IMR-90 (cell line): ENCODE measurements around the gene VILL. TPM values are rescaled to one million over a fixed set of nuclear protein-coding genes. Genes with fewer than 3 reads are reported as not detected.

Experiments
- ATAC-seq: fragments of 200-7000 bp; cut with Tn5 transposase; 2 replicates; pipeline ENCODE4 v1.9.1; 2020; ENCODE audit warnings: low read depth, mild to moderate bottlenecking, moderate library complexity
- BruUV-seq: library from RNA; stranded (reverse); fragments of 400-500 nt; replicated peaks from 2 replicates; lab custom pipeline; 2021; lab: Mats Ljungman, UMichigan
- CTCF ChIA-PET: fragments of 300-600 bp; formaldehyde crosslinking; extraction: SDS; loops from one replicate; lab custom pipeline; 2021; ENCODE audit warnings: antibody characterized with exemption; lab: Yijun Ruan, JAX
- POLR2A ChIA-PET: fragments of 300-600 bp; sonication (Branson Sonifier 250); formaldehyde crosslinking; loops from one replicate; lab custom pipeline; 2022; ENCODE audit warnings: antibody characterized with exemption; ENCODE audit not compliant: unreplicated experiment; lab: Charles Lee
- DNase-seq: peaks from one replicate; pipeline ENCODE4 v3.0.0; 2013
- H2AFZ ChIP-seq: replicated peaks from 2 replicates; pipeline ENCODE3; 2013; ENCODE audit warnings: low read length, mild to moderate bottlenecking; ENCODE audit not compliant: poor library complexity
- H2AK5ac ChIP-seq: 2 replicates; pipeline ENCODE4 v1.6.1; 2013; ENCODE audit warnings: low read depth, low read length, inconsistent platforms
- H2AK9ac ChIP-seq: replicated peaks from 2 replicates; pipeline ENCODE3; 2013; ENCODE audit warnings: mild to moderate bottlenecking, low read depth, low read length, moderate library complexity; ENCODE audit not compliant: poor library complexity
- H2BK120ac ChIP-seq: 2 replicates; pipeline ENCODE4 v1.6.1; 2013; ENCODE audit warnings: low read depth, low read length, inconsistent platforms
- H2BK15ac ChIP-seq: 3 replicates; pipeline ENCODE4 v1.6.1; 2013; ENCODE audit warnings: low read depth, low read length, inconsistent platforms
- H2BK20ac ChIP-seq: 2 replicates; pipeline ENCODE4 v1.6.1; 2013; ENCODE audit warnings: low read depth, mild to moderate bottlenecking, inconsistent platforms, low read length, moderate library complexity
- H2BK5ac ChIP-seq: 2 replicates; pipeline ENCODE4 v1.6.1; 2013; ENCODE audit warnings: mild to moderate bottlenecking, low read depth, low read length, inconsistent platforms; ENCODE audit not compliant: poor library complexity, severe bottlenecking
- H3K14ac ChIP-seq: replicated peaks from 2 replicates; pipeline ENCODE4 v1.6.1; 2013; ENCODE audit warnings: low read depth, low read length, inconsistent platforms
- H3K18ac ChIP-seq: 2 replicates; pipeline ENCODE4 v1.6.1; 2013; ENCODE audit warnings: low read depth, low read length, control low read depth
- H3K23ac ChIP-seq: 2 replicates; pipeline ENCODE4 v1.6.1; 2013; ENCODE audit warnings: low read depth, low read length, inconsistent platforms
- H3K27ac ChIP-seq: 2 replicates; pipeline ENCODE4 v1.5.1; 2013; ENCODE audit warnings: mild to moderate bottlenecking, control low read depth, low read length; ENCODE audit not compliant: insufficient read depth
- H3K27me3 ChIP-seq: 2 replicates; pipeline ENCODE4 v1.6.1; 2013; ENCODE audit warnings: low read length; ENCODE audit not compliant: control insufficient read depth, insufficient read depth
- H3K36me3 ChIP-seq: 2 replicates; pipeline ENCODE4 v1.6.1; 2013; ENCODE audit warnings: low read length, mixed read lengths; ENCODE audit not compliant: control insufficient read depth, insufficient read depth
- H3K4ac ChIP-seq: 2 replicates; pipeline ENCODE4 v1.6.1; 2013; ENCODE audit warnings: low read depth, low read length, inconsistent platforms
- H3K4me1 ChIP-seq: 2 replicates; pipeline ENCODE4 v1.6.1; 2013; ENCODE audit warnings: low read length, mixed read lengths; ENCODE audit not compliant: control insufficient read depth, insufficient read depth
- H3K4me2 ChIP-seq: 2 replicates; pipeline ENCODE4 v1.6.1; 2013; ENCODE audit warnings: low read depth, mild to moderate bottlenecking, control low read depth, low read length, moderate library complexity
- H3K4me3 ChIP-seq: 2 replicates; pipeline ENCODE4 v1.5.1; 2013; ENCODE audit warnings: low read depth, mild to moderate bottlenecking, control low read depth, low read length, moderate library complexity; ENCODE audit not compliant: insufficient read depth
- H3K56ac ChIP-seq: 2 replicates; pipeline ENCODE4 v1.6.1; 2013; ENCODE audit warnings: low read length, inconsistent platforms; ENCODE audit not compliant: insufficient read depth; ENCODE audit errors: extremely low read depth
- H3K79me1 ChIP-seq, 2 experiments: 2 replicates each; pipeline ENCODE4 v1.6.1; 2013; ENCODE audit warnings: low read length in 2 of 2, inconsistent platforms in 1 of 2, low read depth in 1 of 2
- H3K9ac ChIP-seq: 2 replicates; pipeline ENCODE4 v1.6.1; 2013; ENCODE audit warnings: low read depth, low read length, control low read depth
- H3K9me1 ChIP-seq: 2 replicates; pipeline ENCODE4 v1.6.1; 2013; ENCODE audit warnings: low read length, inconsistent platforms; ENCODE audit not compliant: insufficient read depth
- H3K9me3 ChIP-seq: 2 replicates; pipeline ENCODE4 v1.6.1; 2013; ENCODE audit warnings: low read length; ENCODE audit not compliant: control insufficient read depth, insufficient read depth
- H4K20me1 ChIP-seq: 2 replicates; pipeline ENCODE4 v1.6.1; 2013; ENCODE audit warnings: low read length, inconsistent platforms; ENCODE audit not compliant: insufficient read depth
- H4K5ac ChIP-seq: 2 replicates; pipeline ENCODE4 v1.6.1; 2013; ENCODE audit warnings: mild to moderate bottlenecking, low read depth, low read length, control low read depth
- H4K8ac ChIP-seq, 2 experiments: 2 replicates each; pipeline ENCODE4 v1.6.1; 2013; ENCODE audit warnings: low read depth in 2 of 2, low read length in 2 of 2, control low read depth in 1 of 2, inconsistent platforms in 1 of 2
- H4K91ac ChIP-seq: 2 replicates; pipeline ENCODE4 v1.6.1; 2013; ENCODE audit warnings: low read depth, low read length, inconsistent platforms; ENCODE audit not compliant: insufficient read depth
- CHD1 ChIP-seq: IDR thresholded peaks from 2 replicates; pipeline ENCODE4 v1.6.1; 2012; ENCODE audit warnings: low read depth, low read length, improper control_type of control experiment
- MAFK ChIP-seq: IDR thresholded peaks from 2 replicates; pipeline ENCODE4 v1.6.1; 2012; ENCODE audit warnings: low read depth, low read length, improper control_type of control experiment
- NFE2L2 ChIP-seq: fragments of 150-350 bp; IDR thresholded peaks from 2 replicates; pipeline ENCODE4 v1.6.1; 2016; ENCODE audit warnings: low read depth, mild to moderate bottlenecking, low read length
- RAD21 ChIP-seq: IDR thresholded peaks from 2 replicates; pipeline ENCODE4 v1.6.1; 2012; ENCODE audit warnings: low read length, improper control_type of control experiment
- WGBS, 2 experiments: methylation state at CpG; one replicate each; pipeline versions ENCODE4 v1.1.5 to v1.1.7; 2013; ENCODE audit warnings: missing lambda C conversion rate in 2 of 2; ENCODE audit not compliant: insufficient read length in 1 of 2; ENCODE audit errors: extremely low coverage in 2 of 2; 5-methylcytosine and 5-hydroxymethylcytosine counted together
- dilution Hi-C: fragments of 300-500 bp; cut with HindIII; formaldehyde crosslinking; loops from one replicate; pipeline ENCODE4 v1.14.3; 2018; ENCODE audit warnings: low sequenced_read_pairs; ENCODE audit not compliant: unreplicated experiment
- in situ Hi-C: fragments of 300-500 bp; cut with MboI; formaldehyde crosslinking; loops from 3 replicates; pipeline ENCODE4 v1.14.3; 2019; ENCODE audit warnings: low sequenced_read_pairs, inconsistent platforms, mixed read lengths
- intact Hi-C: fragments of 100-400 bp; cut with micrococcal nuclease; formaldehyde crosslinking; loops from 2 replicates; pipeline ENCODE4 v1.10.0; 2022
- polyA plus RNA-seq, 3 experiments: library from polyadenylated mRNA; depleted of rRNA; stranded (reverse); fragments of >200 nt; gene quantifications; 2 replicates each; pipeline ENCODE4 v1.2.3, GENCODE V29; 2012; ENCODE audit warnings: low replicate concordance in 1 of 3
- total RNA-seq: library from RNA; depleted of rRNA; stranded (reverse); fragments of >200 nt; gene quantifications from 2 replicates; pipeline ENCODE4 v1.2.3, GENCODE V29; 2012
- TF ChIP-seq, protein P1 (sequence below): fragments of 150-350 bp; IDR thresholded peaks from 2 replicates; pipeline ENCODE4 v1.6.1; 2016; ENCODE audit warnings: low read depth, mild to moderate bottlenecking, low read length, moderate library complexity, borderline replicate concordance

VILL gene
- total and polyA plus RNA-seq, 2 of the 4 experiments (the other 2 are of a cell fraction): 2.3 to 4.7 TPM

DNA sequence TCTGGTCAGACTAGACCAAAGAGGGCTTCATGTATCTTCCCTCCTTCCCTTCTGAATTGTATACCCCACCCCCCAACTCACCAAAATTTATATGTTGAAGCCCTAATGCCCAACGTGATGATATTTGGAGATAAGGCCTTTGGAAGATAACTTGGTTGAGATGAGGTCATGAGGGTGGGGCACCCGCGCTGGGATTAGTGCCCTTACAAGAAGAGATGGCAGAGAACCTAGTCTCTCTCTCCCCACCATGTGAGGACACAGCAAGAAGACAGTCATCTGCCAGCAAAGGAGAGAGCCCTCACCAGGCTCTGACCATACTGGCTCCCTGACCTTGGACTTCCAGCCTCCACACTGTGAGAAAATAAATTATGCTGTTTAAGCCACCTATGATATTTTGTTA lies 25.4 kb downstream of the VILL start:
- Histone ChIP-seq H2AFZ (no peak overlapping the region), H3K9me1 (0 out of 2 replicates have a peak, but pooled peaks cover 4% of the 10 kb centered on the region), H2AK9ac (no peak overlapping the region), H3K23ac (no peak overlapping the region), H3K56ac (no peak overlapping the region), H2BK5ac (no peak overlapping the region), H2AK5ac (no peak overlapping the region), H2BK120ac (no peak overlapping the region), H3K14ac (no peak overlapping the region), H3K27ac (no peak overlapping the region), H4K5ac (no peak overlapping the region), H3K4me2 (no peak overlapping the region), H2BK15ac (no peak overlapping the region), H4K8ac (no peak overlapping the region), H3K36me3 (peaks cover 31% of the 10 kb centered on the region), H3K79me1 (no peaks in the 10 kb centered on the region), H3K4me3 (no peak overlapping the region), H3K18ac (no peak overlapping the region), H3K4me1 (no peaks in the 10 kb centered on the region), H3K27me3 (no peaks in the 10 kb centered on the region), H3K9me3 (peaks cover 4% of the 10 kb centered on the region; the same call in 1 of the 2 replicates), H2BK20ac (no peak overlapping the region), H3K9ac (no peak overlapping the region), H4K91ac (no peak overlapping the region), H4K20me1 (no peaks in the 10 kb centered on the region; the same call in 1 of the 2 replicates), H3K4ac (no peak overlapping the region)
- intact Hi-C loops (no loop called here), dilution Hi-C loops (no loop called here), in situ Hi-C loops (no loop called here)
- ChIA-PET POLR2A (no interaction called here), CTCF (no interaction called here)
- no CpG with 5 or more reads among the region's 3 CpGs for WGBS, 2 experiments
- BruUV-seq: no TSS peak
- TF ChIP-seq CHD1 (no peak), MAFK (no peak), NFE2L2 (no peak), RAD21 (no peak)
- TF ChIP-seq, protein P1, sequence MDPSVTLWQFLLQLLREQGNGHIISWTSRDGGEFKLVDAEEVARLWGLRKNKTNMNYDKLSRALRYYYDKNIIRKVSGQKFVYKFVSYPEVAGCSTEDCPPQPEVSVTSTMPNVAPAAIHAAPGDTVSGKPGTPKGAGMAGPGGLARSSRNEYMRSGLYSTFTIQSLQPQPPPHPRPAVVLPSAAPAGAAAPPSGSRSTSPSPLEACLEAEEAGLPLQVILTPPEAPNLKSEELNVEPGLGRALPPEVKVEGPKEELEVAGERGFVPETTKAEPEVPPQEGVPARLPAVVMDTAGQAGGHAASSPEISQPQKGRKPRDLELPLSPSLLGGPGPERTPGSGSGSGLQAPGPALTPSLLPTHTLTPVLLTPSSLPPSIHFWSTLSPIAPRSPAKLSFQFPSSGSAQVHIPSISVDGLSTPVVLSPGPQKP: no peak
- DNase-seq (no peak), ATAC-seq (no peak)
